IPS DF 6.9 (cell line): ENCODE data around the gene PCDH15.

ENCODE experiments used
- DNase-seq: peaks from one replicate; pipeline ENCODE4 v3.0.0-alpha.2; 2013; ENCODE audit warnings: low read depth, low spot score
- H3K27ac ChIP-seq: one replicate; pipeline ENCODE4 v1.5.1; 2013; ENCODE audit warnings: low read length, control low read depth
- H3K27me3 ChIP-seq: 2 replicates; pipeline ENCODE4 v1.6.1; 2013; ENCODE audit warnings: mild to moderate bottlenecking, low read length; ENCODE audit not compliant: control insufficient read depth, insufficient read depth
- H3K36me3 ChIP-seq: 2 replicates; pipeline ENCODE4 v1.6.1; 2013; ENCODE audit warnings: low read length; ENCODE audit not compliant: control insufficient read depth, insufficient read depth
- H3K4me1 ChIP-seq: 2 replicates; pipeline ENCODE4 v1.6.1; 2013; ENCODE audit warnings: low read length; ENCODE audit not compliant: control insufficient read depth, insufficient read depth
- H3K4me3 ChIP-seq: 2 replicates; pipeline ENCODE4 v1.5.1; 2013; ENCODE audit warnings: mild to moderate bottlenecking, low read length
- H3K9me3 ChIP-seq: 2 replicates; pipeline ENCODE4 v1.6.1; 2013; ENCODE audit warnings: low read length, inconsistent platforms; ENCODE audit not compliant: control insufficient read depth, insufficient read depth
- WGBS: extraction: QIAGEN DNeasy Blood & Tissue Kit; methylation state at CpG from one replicate; pipeline ENCODE4 v1.1.7; 2013; ENCODE audit warnings: mixed read lengths, missing lambda C conversion rate; ENCODE audit not compliant: insufficient read length, insufficient coverage; 5-methylcytosine and 5-hydroxymethylcytosine counted together

The PCDH15 gene

GRCh38 chr10:53903756-53904155 is 897.3 kb downstream of the PCDH15 start:
- no CpG with 5 or more reads among the region's 1 CpG for WGBS

GRCh38 chr10:53899463-53900160 is 901.4 kb downstream of the PCDH15 start:
- Histone ChIP-seq H3K4me1 (no peaks in the 10 kb centered on the region), H3K36me3 (no peaks in the 10 kb centered on the region), H3K9me3 (no peaks in the 10 kb centered on the region), H3K27ac (no peak overlapping the region), H3K27me3 (no peaks in the 10 kb centered on the region), H3K4me3 (no peak overlapping the region)
- WGBS = no CpG with 5 or more reads among the region's 5 CpGs
- no peak for DNase-seq

More at GRCh38 chr10:53903756-53904155, 897.3 kb downstream of the PCDH15 start:
- H3K27me3 ChIP-seq = no peaks in the 10 kb centered on the region
- no peak overlapping the region for H3K4me3 ChIP-seq
- no peak for DNase-seq
- H3K4me1 ChIP-seq = no peaks in the 10 kb centered on the region
- no peak overlapping the region for H3K27ac ChIP-seq
- H3K9me3 ChIP-seq = no peaks in the 10 kb centered on the region
- no peaks in the 10 kb centered on the region for H3K36me3 ChIP-seq

GRCh38 chr10:53898532-53898931 is 902.5 kb downstream of the PCDH15 start:
- no CpG with 5 or more reads among the region's 1 CpG for WGBS
- H3K4me3 ChIP-seq = no peak overlapping the region
- no peaks in the 10 kb centered on the region for H3K4me1 ChIP-seq
- no peak overlapping the region for H3K27ac ChIP-seq
- no peaks in the 10 kb centered on the region for H3K27me3 ChIP-seq
- DNase-seq = no peak
- no peaks in the 10 kb centered on the region for H3K9me3 ChIP-seq
- H3K36me3 ChIP-seq = no peaks in the 10 kb centered on the region

GRCh38 chr10:53894145-53894544 is 906.9 kb downstream of the PCDH15 start:
- Histone ChIP-seq H3K9me3 (no peaks in the 10 kb centered on the region), H3K27me3 (no peaks in the 10 kb centered on the region), H3K27ac (no peak overlapping the region), H3K36me3 (no peaks in the 10 kb centered on the region), H3K4me1 (no peaks in the 10 kb centered on the region), H3K4me3 (no peak overlapping the region)
- no CpG with 5 or more reads among the region's 5 CpGs for WGBS
- DNase-seq = no peak

GRCh38 chr10:53893061-53893460 is 908.0 kb downstream of the PCDH15 start:
- no peak for DNase-seq
- H3K4me1 ChIP-seq = no peaks in the 10 kb centered on the region
- H3K4me3 ChIP-seq = no peak overlapping the region
- no peak overlapping the region for H3K27ac ChIP-seq
- no CpG with 5 or more reads among the region's 1 CpG for WGBS
- H3K9me3 ChIP-seq = no peaks in the 10 kb centered on the region
- no peaks in the 10 kb centered on the region for H3K27me3 ChIP-seq
- H3K36me3 ChIP-seq = no peaks in the 10 kb centered on the region

- Histone ChIP-seq H3K4me3 (no peak overlapping the region), H3K36me3 (no peaks in the 10 kb centered on the region), H3K27ac (no peak overlapping the region), H3K9me3 (no peaks in the 10 kb centered on the region), H3K4me1 (no peaks in the 10 kb centered on the region), H3K27me3 (no peaks in the 10 kb centered on the region)
- no CpG with 5 or more reads among the region's 9 CpGs for WGBS
- no peak for DNase-seq
These were observed 914.4 kb downstream of the PCDH15 start for GRCh38 chr10:53886325-53887300.

GRCh38 chr10:53864846-53865245 is 936.2 kb downstream of the PCDH15 start:
- H3K4me3 ChIP-seq = no peak overlapping the region
- H3K36me3 ChIP-seq = no peaks in the 10 kb centered on the region
- H3K27me3 ChIP-seq = no peaks in the 10 kb centered on the region
- H3K9me3 ChIP-seq = no peaks in the 10 kb centered on the region
- no peaks in the 10 kb centered on the region for H3K4me1 ChIP-seq
- no CpG with 5 or more reads among the region's 4 CpGs for WGBS
- DNase-seq = no peak
- H3K27ac ChIP-seq = no peak overlapping the region

GRCh38 chr10:53852450-53853175 is 948.4 kb downstream of the PCDH15 start:
- Histone ChIP-seq H3K4me1 (no peaks in the 10 kb centered on the region), H3K36me3 (no peaks in the 10 kb centered on the region), H3K27me3 (no peaks in the 10 kb centered on the region), H3K27ac (no peak overlapping the region), H3K4me3 (no peak overlapping the region), H3K9me3 (no peaks in the 10 kb centered on the region)
- DNase-seq = no peak
- no CpG with 5 or more reads among the region's 4 CpGs for WGBS

GRCh38 chr10:53846809-53847208 is 954.2 kb downstream of the PCDH15 start:
- Histone ChIP-seq H3K9me3 (no peaks in the 10 kb centered on the region), H3K27ac (no peak overlapping the region), H3K4me3 (no peak overlapping the region), H3K4me1 (no peaks in the 10 kb centered on the region), H3K27me3 (no peaks in the 10 kb centered on the region), H3K36me3 (no peaks in the 10 kb centered on the region)
- no CpG with 5 or more reads among the region's 2 CpGs for WGBS
- no peak for DNase-seq

GRCh38 chr10:53843736-53844362 is 957.2 kb downstream of the PCDH15 start:
- no peak for DNase-seq
- no CpG with 5 or more reads among the region's 1 CpG for WGBS
- no peaks in the 10 kb centered on the region for H3K4me1 ChIP-seq
- H3K27me3 ChIP-seq = no peaks in the 10 kb centered on the region
- no peaks in the 10 kb centered on the region for H3K36me3 ChIP-seq
- H3K4me3 ChIP-seq = no peak overlapping the region
- H3K9me3 ChIP-seq = no peaks in the 10 kb centered on the region
- H3K27ac ChIP-seq = no peak overlapping the region
